Activated T-helper 2 cell treated with anti-CD3 and anti-CD28 coated beads, Interferon-gamma antibody, Interleukin-2, Interleukin-4, amounts not matched to agents 10 μg/mL and 5 μg/mL and 100 μg/mL, durations not matched to agents 14 hours and 24 hours and 36 hours (primary cell): Measurements from ENCODE around the gene SVIP. TPM values are rescaled to one million over a fixed set of nuclear protein-coding genes. Genes with fewer than 3 reads are reported as not detected.

Source experiments
- DNase-seq: peaks from one replicate; pipeline ENCODE4 v3.0.0; 2021; ENCODE audit warnings: low spot score
- H3K27ac Mint-ChIP-seq: one replicate; pipeline ENCODE4 v1.8.0; 2021; ENCODE audit warnings: mixed read lengths
- H3K27me3 Mint-ChIP-seq: one replicate; pipeline ENCODE4 v1.8.0; 2021; ENCODE audit warnings: low read depth, mixed read lengths
- H3K36me3 Mint-ChIP-seq: one replicate; pipeline ENCODE4 v1.8.0; 2021; ENCODE audit warnings: low read depth, mixed read lengths
- H3K4me1 Mint-ChIP-seq: one replicate; pipeline ENCODE4 v1.8.0; 2021; ENCODE audit warnings: low read depth, mixed read lengths
- H3K4me3 Mint-ChIP-seq: one replicate; pipeline ENCODE4 v1.8.0; 2021; ENCODE audit warnings: low read depth, mild to moderate bottlenecking, moderate library complexity, mixed read lengths
- H3K9me3 Mint-ChIP-seq: one replicate; pipeline ENCODE4 v1.8.0; 2021; ENCODE audit warnings: mixed read lengths
- intact Hi-C: fragments of 100-400 bp; cut with micrococcal nuclease; formaldehyde crosslinking; loops from one replicate; pipeline ENCODE4 v1.15.1; 2023
- total RNA-seq: library from RNA; stranded (reverse); gene quantifications from 2 replicates; pipeline ENCODE4 v1.2.3, GENCODE V29; 2022

Gene SVIP, protein sequence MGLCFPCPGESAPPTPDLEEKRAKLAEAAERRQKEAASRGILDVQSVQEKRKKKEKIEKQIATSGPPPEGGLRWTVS
- total RNA-seq, result 42.3 and 43.1 TPM in 2 replicates

DNA sequence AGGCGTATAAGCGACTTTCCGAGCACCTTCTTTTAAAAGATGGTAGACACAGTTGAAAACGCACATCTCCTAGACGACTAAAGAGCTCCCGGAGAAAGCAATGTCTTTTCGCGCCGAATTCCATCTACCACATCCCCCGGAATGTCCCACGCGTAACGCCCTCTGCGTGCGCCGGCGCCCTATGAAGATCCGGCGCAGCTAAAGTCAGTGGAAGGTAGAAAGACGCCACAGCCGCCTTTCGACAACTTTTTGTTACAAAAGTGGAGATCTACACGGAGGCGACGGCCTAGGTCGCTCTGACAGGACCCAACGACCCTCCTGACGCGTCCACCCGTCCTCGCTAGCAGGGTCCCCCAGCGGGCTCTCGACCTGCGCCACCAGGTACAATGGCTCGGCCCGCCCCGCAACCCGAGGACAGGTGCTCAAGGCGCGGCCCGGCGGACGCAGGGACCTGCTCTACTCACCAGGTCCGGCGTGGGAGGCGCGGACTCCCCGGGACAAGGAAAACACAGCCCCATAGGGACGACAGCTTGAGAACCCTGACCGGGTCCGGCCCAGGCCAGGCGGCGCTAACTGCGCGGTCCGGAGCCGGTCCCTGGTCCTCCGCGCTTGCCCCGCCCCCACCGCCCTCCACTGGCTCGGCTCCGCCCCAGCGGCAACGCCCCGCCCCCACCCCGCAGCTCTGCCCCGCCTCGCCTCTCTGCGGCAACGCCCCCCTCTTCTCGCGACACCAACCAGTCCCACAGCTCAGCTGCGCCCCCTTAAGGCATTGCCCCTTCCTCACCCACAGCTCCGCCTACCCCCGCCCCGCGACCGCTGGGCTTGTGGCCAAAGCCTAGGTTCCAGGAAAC lies at the start of gene SVIP:
TSS of gene SVIP (minus strand) at position 571 of the 851 bp plus-strand sequence. CDS start at position 518, 53 bp downstream.
- Mint-ChIP-seq H3K4me3 (peak within 1 kb of the TSS; percentile 87), H3K27ac (peak within 1 kb of the TSS; percentile 84), H3K27me3 (no peaks in the 10 kb centered on the region), H3K9me3 (no peaks in the 10 kb centered on the region), H3K4me1 (peaks cover 10% of the 10 kb centered on the region), H3K36me3 (peaks cover 11% of the 10 kb centered on the region)
- peak; percentile 88 for DNase-seq
- intact Hi-C loops, result loop anchor here (1.0 kb wide), 1 partner anchor 204 kb away; the partner anchor contains the start of gene FANCF

DNA sequence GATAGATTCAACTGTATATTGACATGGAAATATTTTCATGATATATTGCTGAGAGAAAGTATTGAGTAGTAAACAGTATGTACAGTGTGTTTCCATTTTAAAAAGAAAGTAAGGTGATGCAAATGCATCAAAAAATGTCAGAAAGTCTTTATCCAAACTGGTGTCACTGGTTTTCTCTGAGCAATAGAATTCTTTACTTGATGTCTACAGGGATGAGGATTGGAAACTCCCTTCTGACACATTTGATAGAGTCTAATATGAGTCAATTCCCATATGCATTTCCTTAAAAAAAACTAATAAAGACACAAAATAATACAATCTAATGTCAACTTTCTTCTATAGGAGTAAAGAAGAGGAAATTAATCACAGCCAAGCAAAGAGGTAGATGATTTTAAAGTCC lies 49.0 kb upstream of the SVIP start:
- H3K9me3 Mint-ChIP-seq, result no peaks in the 10 kb centered on the region
- no peaks in the 10 kb centered on the region for H3K4me1 Mint-ChIP-seq
- H3K27ac Mint-ChIP-seq, result no peak overlapping the region
- intact Hi-C loops, result no loop called here
- no peak for DNase-seq
- no peaks in the 10 kb centered on the region for H3K27me3 Mint-ChIP-seq
- H3K4me3 Mint-ChIP-seq, result no peak overlapping the region
- H3K36me3 Mint-ChIP-seq, result no peaks in the 10 kb centered on the region

DNA sequence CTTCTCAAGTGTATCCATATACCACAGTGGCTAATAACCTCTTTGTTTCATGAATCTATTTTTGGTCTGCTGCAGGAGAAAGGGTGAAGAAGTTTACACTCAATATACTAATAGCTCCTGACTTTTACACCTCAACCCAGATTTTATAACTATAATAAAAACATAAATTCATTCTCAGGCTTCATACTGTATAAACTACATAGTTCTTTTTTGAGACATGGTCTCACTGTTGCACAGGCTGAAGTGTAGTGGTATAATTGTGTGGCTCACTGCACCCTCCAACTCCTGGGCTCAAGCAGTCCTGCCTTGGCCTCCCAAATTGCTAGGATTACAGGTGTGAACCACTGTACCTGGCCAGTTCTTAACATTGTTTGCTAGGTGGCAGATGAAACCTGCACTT lies 48.4 kb upstream of the SVIP start:
- Mint-ChIP-seq H3K27ac (no peak overlapping the region), H3K4me1 (no peaks in the 10 kb centered on the region), H3K4me3 (no peak overlapping the region), H3K36me3 (no peaks in the 10 kb centered on the region), H3K27me3 (no peaks in the 10 kb centered on the region), H3K9me3 (no peaks in the 10 kb centered on the region)
- intact Hi-C loops, result no loop called here
- DNase-seq, result no peak

DNA sequence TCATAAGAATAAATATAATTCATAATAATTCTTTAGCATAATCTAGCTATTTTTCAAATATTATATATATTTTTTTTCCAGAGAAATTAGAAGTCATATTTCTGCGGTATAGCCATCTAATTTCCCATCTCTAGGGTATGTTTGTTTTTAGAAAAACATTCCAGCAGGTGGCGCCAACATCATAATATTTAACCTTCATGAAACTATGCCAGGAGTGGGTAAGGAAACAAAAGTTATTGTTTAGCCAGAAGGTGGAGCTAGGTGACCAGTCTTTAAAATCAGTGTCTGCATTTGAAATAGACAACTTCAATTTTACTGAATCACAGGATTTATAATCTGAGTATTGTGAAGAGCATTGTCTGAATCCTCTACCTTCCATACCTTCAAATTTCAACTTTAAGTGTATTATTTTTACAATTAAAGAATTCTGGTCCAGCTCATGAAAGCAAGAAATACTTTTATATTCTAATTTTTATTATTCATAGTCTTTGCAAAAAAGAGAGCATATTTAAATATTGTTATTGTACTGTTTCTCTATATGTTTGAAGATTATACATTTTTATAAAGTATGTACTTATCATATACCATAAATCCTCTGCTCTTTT lies 46.4 kb upstream of the SVIP start:
- Mint-ChIP-seq H3K36me3 (no peaks in the 10 kb centered on the region), H3K27ac (no peak overlapping the region), H3K27me3 (no peaks in the 10 kb centered on the region), H3K4me3 (no peak overlapping the region), H3K4me1 (no peaks in the 10 kb centered on the region), H3K9me3 (no peaks in the 10 kb centered on the region)
- intact Hi-C loops, result no loop called here
- DNase-seq, result peak; percentile 37

DNA sequence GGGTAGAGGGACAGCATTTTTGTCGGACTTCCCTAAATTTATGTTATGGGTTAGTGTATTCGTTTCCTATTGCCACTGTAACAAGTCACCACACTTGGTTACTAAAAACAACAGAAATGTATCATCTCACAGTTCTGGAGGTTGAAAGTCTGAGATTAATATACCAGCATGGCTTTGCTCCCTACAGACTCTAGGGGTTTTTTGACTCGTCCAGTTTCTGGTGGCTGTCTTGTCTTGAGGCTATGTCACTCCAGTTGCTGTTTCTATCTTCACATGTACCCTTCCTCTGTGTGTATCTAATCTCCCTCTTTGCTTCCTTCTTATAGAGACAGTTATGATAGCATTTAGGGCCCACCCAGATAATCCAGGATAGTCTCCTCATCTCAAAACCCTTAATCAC lies 39.7 kb upstream of the SVIP start:
- H3K27ac Mint-ChIP-seq, result no peak overlapping the region
- no peak overlapping the region for H3K4me3 Mint-ChIP-seq
- no peaks in the 10 kb centered on the region for H3K36me3 Mint-ChIP-seq
- H3K27me3 Mint-ChIP-seq, result no peaks in the 10 kb centered on the region
- H3K9me3 Mint-ChIP-seq, result no peaks in the 10 kb centered on the region
- no peak for DNase-seq
- H3K4me1 Mint-ChIP-seq, result no peaks in the 10 kb centered on the region
- intact Hi-C loops, result no loop called here

DNA sequence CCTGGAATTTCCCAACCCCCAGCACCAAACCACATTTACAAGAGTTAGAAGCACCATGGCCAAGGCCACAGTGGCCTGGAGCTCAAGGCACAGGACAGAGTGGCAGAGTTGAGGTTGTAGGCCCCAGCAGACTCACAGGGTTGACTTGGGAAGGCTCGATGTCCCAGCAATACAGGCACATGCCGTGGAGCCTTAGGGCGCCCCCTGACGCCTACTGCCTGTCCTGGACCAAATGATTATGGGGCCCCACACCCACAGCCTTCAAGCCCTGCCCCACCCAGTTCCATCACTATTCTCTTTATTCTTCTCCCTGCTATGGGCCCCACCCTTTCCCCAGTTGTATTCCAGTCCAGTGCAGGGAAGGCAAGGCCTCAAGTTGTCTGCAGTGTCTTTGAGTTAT lies 30.6 kb upstream of the SVIP start, which contains the start of gene CCDC179:
TSS of gene CCDC179 (minus strand) at position 234 of the 400 bp plus-strand sequence. CDS start at position 181, 53 bp downstream.
- Mint-ChIP-seq H3K4me1 (no peaks in the 10 kb centered on the region), H3K9me3 (no peaks in the 10 kb centered on the region), H3K36me3 (no peaks in the 10 kb centered on the region), H3K27ac (no peak within 1 kb of the TSS), H3K27me3 (no peaks in the 10 kb centered on the region), H3K4me3 (no peak within 1 kb of the TSS)
- DNase-seq, result no peak
- intact Hi-C loops, result no loop called here

DNA sequence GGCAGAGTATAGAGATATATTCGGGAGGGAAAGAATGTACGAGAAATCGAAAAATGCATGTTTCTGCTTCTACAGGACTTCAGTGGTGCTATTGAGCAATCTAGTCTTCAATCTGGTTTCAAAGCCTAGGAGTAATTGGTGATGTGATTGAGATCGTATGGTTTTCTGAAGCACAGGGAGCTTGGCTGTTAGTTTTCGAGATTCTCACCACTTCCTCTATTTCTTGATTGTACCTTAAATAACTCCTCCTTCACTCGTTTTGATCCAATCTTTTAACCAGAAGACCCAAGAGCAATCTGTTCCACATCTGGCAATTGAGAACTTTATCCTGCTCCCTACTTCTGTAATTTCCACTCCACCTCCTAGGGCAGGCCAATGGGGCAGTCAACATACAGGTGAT lies 30.2 kb upstream of the SVIP start:
- Mint-ChIP-seq H3K4me1 (no peaks in the 10 kb centered on the region), H3K27ac (no peak overlapping the region), H3K27me3 (no peaks in the 10 kb centered on the region), H3K9me3 (no peaks in the 10 kb centered on the region), H3K4me3 (no peak overlapping the region), H3K36me3 (no peaks in the 10 kb centered on the region)
- intact Hi-C loops, result no loop called here
- DNase-seq, result no peak

DNA sequence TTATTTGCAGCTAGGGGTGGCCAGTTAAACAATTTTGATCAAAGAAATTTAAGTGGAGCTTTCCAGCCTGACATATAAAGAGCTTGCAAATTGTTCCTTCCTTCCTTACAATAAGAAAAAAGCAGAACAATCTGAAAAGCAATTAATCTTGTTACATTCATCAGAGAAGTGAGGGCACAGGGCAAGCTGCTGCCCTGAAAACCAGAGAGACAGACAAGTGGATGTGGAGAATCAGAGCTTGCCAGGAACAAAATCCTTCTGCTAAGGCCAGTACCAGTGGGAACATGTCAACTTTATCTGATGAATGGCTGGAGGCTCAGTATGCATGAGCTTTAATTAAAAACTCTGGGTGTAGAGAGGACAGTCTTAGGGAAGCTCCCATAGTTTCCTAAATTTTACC lies 21.9 kb upstream of the SVIP start:
- intact Hi-C loops, result no loop called here
- no peaks in the 10 kb centered on the region for H3K9me3 Mint-ChIP-seq
- no peak overlapping the region for H3K27ac Mint-ChIP-seq
- H3K36me3 Mint-ChIP-seq, result no peaks in the 10 kb centered on the region
- no peak for DNase-seq
- no peaks in the 10 kb centered on the region for H3K4me1 Mint-ChIP-seq
- H3K4me3 Mint-ChIP-seq, result no peak overlapping the region
- H3K27me3 Mint-ChIP-seq, result no peaks in the 10 kb centered on the region

DNA sequence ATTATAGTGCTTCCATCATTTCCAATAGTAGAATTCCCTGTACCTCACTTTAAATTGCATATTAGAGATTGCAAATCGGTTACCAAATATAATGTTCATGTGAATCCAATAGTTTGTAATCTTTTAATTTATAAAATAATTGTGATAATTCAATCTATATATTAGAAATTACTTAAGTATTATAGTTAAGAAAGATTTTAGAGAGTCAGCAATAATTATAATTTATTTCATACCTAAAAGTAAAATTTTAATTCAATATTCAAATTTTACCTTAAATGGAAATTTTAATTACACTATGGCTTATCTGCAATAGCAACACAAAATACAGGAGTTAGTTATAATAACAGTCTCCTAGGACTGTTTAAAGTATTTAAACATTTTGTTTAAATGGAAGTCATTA lies 17.1 kb upstream of the SVIP start:
- intact Hi-C loops, result no loop called here

DNA sequence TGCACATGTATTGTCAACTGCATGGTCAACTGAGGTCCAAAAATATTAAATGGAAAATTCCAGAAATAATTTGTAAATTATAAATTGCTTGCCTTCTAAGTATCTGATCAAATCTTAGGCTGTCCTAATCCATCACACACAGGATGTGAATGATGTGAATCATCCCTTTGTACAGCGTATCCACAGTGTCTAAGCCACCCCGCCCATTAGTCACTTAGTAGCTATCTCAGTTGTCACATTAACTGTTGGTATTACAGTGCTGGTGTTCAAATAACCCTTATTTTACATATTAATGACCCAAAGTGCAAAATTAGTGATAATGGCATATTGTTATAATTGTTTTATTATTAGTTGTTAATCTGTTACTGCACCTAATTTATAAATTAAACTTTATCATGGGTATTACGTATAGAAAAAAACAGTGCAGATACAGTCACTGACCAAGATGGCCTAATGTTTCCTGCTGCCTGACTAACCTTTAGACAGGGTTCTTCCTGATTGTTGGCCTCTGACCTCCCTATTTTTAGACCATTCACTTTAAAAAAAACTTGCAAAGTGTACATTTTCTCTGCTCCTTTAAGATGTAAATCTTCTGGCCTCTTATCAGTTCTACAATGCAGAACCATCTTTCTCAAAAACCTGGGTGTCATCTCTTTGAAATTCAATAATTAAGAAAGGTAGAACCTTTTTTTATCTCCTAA lies 2.9 kb upstream of the SVIP start:
- Mint-ChIP-seq H3K36me3 (no peaks in the 10 kb centered on the region), H3K4me1 (peaks cover 10% of the 10 kb centered on the region), H3K27ac (no peak overlapping the region), H3K27me3 (no peaks in the 10 kb centered on the region), H3K4me3 (no peak overlapping the region), H3K9me3 (no peaks in the 10 kb centered on the region)
- intact Hi-C loops, result no loop called here
- DNase-seq, result no peak

More for the DNA sequence above, 17.1 kb upstream of the SVIP start:
- no peaks in the 10 kb centered on the region for H3K36me3 Mint-ChIP-seq
- H3K27ac Mint-ChIP-seq, result no peak overlapping the region
- DNase-seq, result no peak
- H3K27me3 Mint-ChIP-seq, result no peaks in the 10 kb centered on the region
- H3K4me3 Mint-ChIP-seq, result no peak overlapping the region
- no peaks in the 10 kb centered on the region for H3K9me3 Mint-ChIP-seq
- H3K4me1 Mint-ChIP-seq, result peaks cover 1% of the 10 kb centered on the region

DNA sequence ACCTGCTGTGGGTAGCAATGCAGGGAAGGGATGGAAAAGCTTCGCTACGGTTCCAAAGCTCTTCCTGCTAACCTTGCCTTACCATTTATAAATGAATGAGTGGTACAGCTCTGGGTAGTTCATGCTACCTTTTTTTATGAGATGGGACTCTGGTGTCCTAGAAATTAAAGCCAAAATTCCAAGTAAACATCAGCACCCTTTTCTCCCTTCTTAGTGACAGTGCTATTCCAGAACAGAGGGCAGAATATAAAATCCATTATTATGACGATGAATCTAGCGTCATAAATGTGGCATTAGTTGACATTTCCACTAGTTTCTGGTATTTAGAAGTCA lies 447 bp upstream of the SVIP start:
- peak overlapping the region; percentile 64 for H3K27ac Mint-ChIP-seq
- no peak for DNase-seq
- intact Hi-C loops, result no loop called here
- no peaks in the 10 kb centered on the region for H3K9me3 Mint-ChIP-seq
- H3K4me3 Mint-ChIP-seq, result peak overlapping the region; percentile 87
- H3K36me3 Mint-ChIP-seq, result peaks cover 6% of the 10 kb centered on the region
- H3K27me3 Mint-ChIP-seq, result no peaks in the 10 kb centered on the region
- H3K4me1 Mint-ChIP-seq, result peaks cover 10% of the 10 kb centered on the region

DNA sequence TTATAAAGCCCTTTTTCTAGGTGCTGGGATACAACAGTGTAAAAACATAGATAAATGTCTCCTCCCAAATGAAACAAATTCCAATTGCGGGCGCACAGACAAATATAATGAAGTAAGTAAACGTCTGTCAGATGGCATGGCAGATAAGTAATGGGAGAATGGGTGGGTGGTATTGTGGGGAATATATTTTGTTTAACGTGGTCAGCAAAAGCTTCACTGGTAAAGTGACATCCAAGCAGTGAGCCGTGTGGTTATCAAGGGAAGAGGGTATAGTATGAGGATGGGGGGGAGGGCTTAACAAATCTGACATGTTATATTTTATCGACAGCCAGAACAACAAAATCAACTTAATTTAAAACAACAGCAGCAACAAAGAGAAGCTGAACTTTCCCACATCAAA lies 1.2 kb downstream of the SVIP start:
- no peaks in the 10 kb centered on the region for H3K27me3 Mint-ChIP-seq
- intact Hi-C loops, result no loop called here

DNA sequence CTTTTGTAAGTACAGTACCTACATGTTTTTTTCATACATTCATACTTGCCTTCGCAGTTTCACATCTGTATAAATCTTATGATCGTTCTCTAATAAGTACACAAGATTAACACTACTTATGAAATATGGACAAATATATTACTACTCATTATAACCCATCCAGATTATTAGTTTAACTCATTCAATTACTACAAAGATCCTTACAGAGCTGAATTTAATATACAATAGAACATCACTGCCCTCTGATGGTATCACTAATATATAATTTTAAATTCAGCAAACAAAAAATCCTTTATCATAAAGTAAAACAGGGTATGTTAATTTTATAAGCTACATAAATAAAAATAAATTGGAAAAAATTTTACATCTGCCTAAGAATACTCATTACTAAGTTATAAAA lies 7.4 kb downstream of the SVIP start:
- Mint-ChIP-seq H3K36me3 (peaks cover 39% of the 10 kb centered on the region), H3K4me3 (no peak overlapping the region), H3K27ac (no peak overlapping the region), H3K9me3 (no peaks in the 10 kb centered on the region), H3K4me1 (no peaks in the 10 kb centered on the region), H3K27me3 (no peaks in the 10 kb centered on the region)
- DNase-seq, result no peak
- intact Hi-C loops, result no loop called here

More for the DNA sequence above, 1.2 kb downstream of the SVIP start:
- Mint-ChIP-seq H3K9me3 (no peaks in the 10 kb centered on the region), H3K36me3 (peaks cover 16% of the 10 kb centered on the region), H3K27ac (peak overlapping the region; percentile 65), H3K4me1 (peaks cover 10% of the 10 kb centered on the region), H3K4me3 (peak overlapping the region; percentile 87)
- no peak for DNase-seq
